ENCODE measurements around the gene RUBCNL.

Gene RUBCNL

GRCh38 chr13:46345398-46345797 is 41.7 kb downstream of the RUBCNL start:
- no peaks in the 10 kb centered on the region for H3K4me1 ChIP-seq (ENCODE audit: control insufficient read depth, insufficient read depth, low read length)
- H3K36me3 ChIP-seq (ENCODE audit: control insufficient read depth, insufficient read depth, low read length), result peaks cover 2% of the 10 kb centered on the region
- H3K27me3 ChIP-seq (ENCODE audit: control insufficient read depth, insufficient read depth, low read length), result no peaks in the 10 kb centered on the region
- no peak overlapping the region for H3K4me3 ChIP-seq (ENCODE audit: low read length)
- H3K27ac ChIP-seq (ENCODE audit: low read depth, low read length), result no peak overlapping the region
- H3K9ac ChIP-seq (ENCODE audit: low read length), result no peak overlapping the region

GRCh38 chr13:46343279-46343994 is 43.6 kb downstream of the RUBCNL start:
- no peaks in the 10 kb centered on the region for H3K4me1 ChIP-seq (ENCODE audit: control insufficient read depth, insufficient read depth, low read length)
- H3K36me3 ChIP-seq (ENCODE audit: control insufficient read depth, insufficient read depth, low read length), result no peaks in the 10 kb centered on the region
- H3K9ac ChIP-seq (ENCODE audit: low read length), result no peak overlapping the region
- H3K4me3 ChIP-seq (ENCODE audit: low read length), result no peak overlapping the region
- H3K27ac ChIP-seq (ENCODE audit: low read depth, low read length), result no peak overlapping the region
- H3K27me3 ChIP-seq (ENCODE audit: control insufficient read depth, insufficient read depth, low read length), result no peaks in the 10 kb centered on the region

- no peaks in the 10 kb centered on the region for H3K4me1 ChIP-seq (ENCODE audit: control insufficient read depth, insufficient read depth, low read length)
- H3K36me3 ChIP-seq (ENCODE audit: control insufficient read depth, insufficient read depth, low read length), result no peaks in the 10 kb centered on the region
- no peaks in the 10 kb centered on the region for H3K27me3 ChIP-seq (ENCODE audit: control insufficient read depth, insufficient read depth, low read length)
- no peak overlapping the region for H3K9ac ChIP-seq (ENCODE audit: low read length)
- H3K27ac ChIP-seq (ENCODE audit: low read depth, low read length), result no peak overlapping the region
- no peak overlapping the region for H3K4me3 ChIP-seq (ENCODE audit: low read length)
Measured at GRCh38 chr13:46342538-46342937, 44.5 kb downstream of the RUBCNL start.

GRCh38 chr13:46341112-46341711 is 45.8 kb downstream of the RUBCNL start:
- no peaks in the 10 kb centered on the region for H3K36me3 ChIP-seq (ENCODE audit: control insufficient read depth, insufficient read depth, low read length)
- no peak overlapping the region for H3K4me3 ChIP-seq (ENCODE audit: low read length)
- no peak overlapping the region for H3K9ac ChIP-seq (ENCODE audit: low read length)
- H3K4me1 ChIP-seq (ENCODE audit: control insufficient read depth, insufficient read depth, low read length), result no peaks in the 10 kb centered on the region
- H3K27me3 ChIP-seq (ENCODE audit: control insufficient read depth, insufficient read depth, low read length), result no peaks in the 10 kb centered on the region
- no peak overlapping the region for H3K27ac ChIP-seq (ENCODE audit: low read depth, low read length)

- Histone ChIP-seq H3K27me3 (ENCODE audit: control insufficient read depth, insufficient read depth, low read length) (no peaks in the 10 kb centered on the region), H3K9ac (ENCODE audit: low read length) (no peak overlapping the region), H3K4me3 (ENCODE audit: low read length) (no peak overlapping the region), H3K27ac (ENCODE audit: low read depth, low read length) (no peak overlapping the region), H3K36me3 (ENCODE audit: control insufficient read depth, insufficient read depth, low read length) (no peaks in the 10 kb centered on the region), H3K4me1 (ENCODE audit: control insufficient read depth, insufficient read depth, low read length) (no peaks in the 10 kb centered on the region)
Measured at GRCh38 chr13:46340631-46341111, 46.4 kb downstream of the RUBCNL start.

- no peak overlapping the region for H3K4me3 ChIP-seq (ENCODE audit: low read length)
- H3K27me3 ChIP-seq (ENCODE audit: control insufficient read depth, insufficient read depth, low read length), result no peaks in the 10 kb centered on the region
- H3K9ac ChIP-seq (ENCODE audit: low read length), result no peak overlapping the region
- no peaks in the 10 kb centered on the region for H3K36me3 ChIP-seq (ENCODE audit: control insufficient read depth, insufficient read depth, low read length)
- no peaks in the 10 kb centered on the region for H3K4me1 ChIP-seq (ENCODE audit: control insufficient read depth, insufficient read depth, low read length)
- H3K27ac ChIP-seq (ENCODE audit: low read depth, low read length), result no peak overlapping the region
Measured at GRCh38 chr13:46340011-46340410, 47.0 kb downstream of the RUBCNL start.

GRCh38 chr13:46339035-46339666 is 47.9 kb downstream of the RUBCNL start:
- Histone ChIP-seq H3K9ac (ENCODE audit: low read length) (no peak overlapping the region), H3K4me3 (ENCODE audit: low read length) (no peak overlapping the region), H3K27me3 (ENCODE audit: control insufficient read depth, insufficient read depth, low read length) (no peaks in the 10 kb centered on the region), H3K27ac (ENCODE audit: low read depth, low read length) (no peak overlapping the region), H3K4me1 (ENCODE audit: control insufficient read depth, insufficient read depth, low read length) (no peaks in the 10 kb centered on the region), H3K36me3 (ENCODE audit: control insufficient read depth, insufficient read depth, low read length) (no peaks in the 10 kb centered on the region)

GRCh38 chr13:46337700-46338099 is 49.4 kb downstream of the RUBCNL start:
- no peak overlapping the region for H3K4me3 ChIP-seq (ENCODE audit: low read length)
- H3K9ac ChIP-seq (ENCODE audit: low read length), result no peak overlapping the region
- H3K27me3 ChIP-seq (ENCODE audit: control insufficient read depth, insufficient read depth, low read length), result no peaks in the 10 kb centered on the region
- H3K27ac ChIP-seq (ENCODE audit: low read depth, low read length), result no peak overlapping the region
- no peaks in the 10 kb centered on the region for H3K36me3 ChIP-seq (ENCODE audit: control insufficient read depth, insufficient read depth, low read length)
- no peaks in the 10 kb centered on the region for H3K4me1 ChIP-seq (ENCODE audit: control insufficient read depth, insufficient read depth, low read length)

- no peak overlapping the region for H3K9ac ChIP-seq (ENCODE audit: low read length)
- no peaks in the 10 kb centered on the region for H3K27me3 ChIP-seq (ENCODE audit: control insufficient read depth, insufficient read depth, low read length)
- no peak overlapping the region for H3K4me3 ChIP-seq (ENCODE audit: low read length)
- no peaks in the 10 kb centered on the region for H3K4me1 ChIP-seq (ENCODE audit: control insufficient read depth, insufficient read depth, low read length)
- no peak overlapping the region for H3K27ac ChIP-seq (ENCODE audit: low read depth, low read length)
- no peaks in the 10 kb centered on the region for H3K36me3 ChIP-seq (ENCODE audit: control insufficient read depth, insufficient read depth, low read length)
Measured at GRCh38 chr13:46334035-46334822, 52.8 kb downstream of the RUBCNL start.

- H3K4me3 ChIP-seq (ENCODE audit: low read length), result no peak overlapping the region
- H3K9ac ChIP-seq (ENCODE audit: low read length), result no peak overlapping the region
- no peaks in the 10 kb centered on the region for H3K27me3 ChIP-seq (ENCODE audit: control insufficient read depth, insufficient read depth, low read length)
- no peaks in the 10 kb centered on the region for H3K36me3 ChIP-seq (ENCODE audit: control insufficient read depth, insufficient read depth, low read length)
- H3K4me1 ChIP-seq (ENCODE audit: control insufficient read depth, insufficient read depth, low read length), result no peaks in the 10 kb centered on the region
- no peak overlapping the region for H3K27ac ChIP-seq (ENCODE audit: low read depth, low read length)
Measured at GRCh38 chr13:46332772-46333171, 54.3 kb downstream of the RUBCNL start.

GRCh38 chr13:46329624-46330023 is 57.4 kb downstream of the RUBCNL start:
- no peak overlapping the region for H3K9ac ChIP-seq (ENCODE audit: low read length)
- H3K4me3 ChIP-seq (ENCODE audit: low read length), result no peak overlapping the region
- no peaks in the 10 kb centered on the region for H3K4me1 ChIP-seq (ENCODE audit: control insufficient read depth, insufficient read depth, low read length)
- H3K27ac ChIP-seq (ENCODE audit: low read depth, low read length), result no peak overlapping the region
- no peaks in the 10 kb centered on the region for H3K27me3 ChIP-seq (ENCODE audit: control insufficient read depth, insufficient read depth, low read length)
- H3K36me3 ChIP-seq (ENCODE audit: control insufficient read depth, insufficient read depth, low read length), result no peaks in the 10 kb centered on the region

GRCh38 chr13:46327246-46327645 is 59.8 kb downstream of the RUBCNL start:
- Histone ChIP-seq H3K36me3 (ENCODE audit: control insufficient read depth, insufficient read depth, low read length) (no peaks in the 10 kb centered on the region), H3K27me3 (ENCODE audit: control insufficient read depth, insufficient read depth, low read length) (no peaks in the 10 kb centered on the region), H3K4me3 (ENCODE audit: low read length) (no peak overlapping the region), H3K27ac (ENCODE audit: low read depth, low read length) (no peak overlapping the region), H3K4me1 (ENCODE audit: control insufficient read depth, insufficient read depth, low read length) (no peaks in the 10 kb centered on the region), H3K9ac (ENCODE audit: low read length) (no peak overlapping the region)

Data from rectal smooth muscle tissue (tissue), 1 donor.